ENCODE measurements around the gene C1orf210. TPM values are rescaled to one million over a fixed set of nuclear protein-coding genes. Genes with fewer than 3 reads are reported as not detected.

Gene C1orf210
- total RNA-seq, 2 experiments from 2014 or later: not detected

DNA sequence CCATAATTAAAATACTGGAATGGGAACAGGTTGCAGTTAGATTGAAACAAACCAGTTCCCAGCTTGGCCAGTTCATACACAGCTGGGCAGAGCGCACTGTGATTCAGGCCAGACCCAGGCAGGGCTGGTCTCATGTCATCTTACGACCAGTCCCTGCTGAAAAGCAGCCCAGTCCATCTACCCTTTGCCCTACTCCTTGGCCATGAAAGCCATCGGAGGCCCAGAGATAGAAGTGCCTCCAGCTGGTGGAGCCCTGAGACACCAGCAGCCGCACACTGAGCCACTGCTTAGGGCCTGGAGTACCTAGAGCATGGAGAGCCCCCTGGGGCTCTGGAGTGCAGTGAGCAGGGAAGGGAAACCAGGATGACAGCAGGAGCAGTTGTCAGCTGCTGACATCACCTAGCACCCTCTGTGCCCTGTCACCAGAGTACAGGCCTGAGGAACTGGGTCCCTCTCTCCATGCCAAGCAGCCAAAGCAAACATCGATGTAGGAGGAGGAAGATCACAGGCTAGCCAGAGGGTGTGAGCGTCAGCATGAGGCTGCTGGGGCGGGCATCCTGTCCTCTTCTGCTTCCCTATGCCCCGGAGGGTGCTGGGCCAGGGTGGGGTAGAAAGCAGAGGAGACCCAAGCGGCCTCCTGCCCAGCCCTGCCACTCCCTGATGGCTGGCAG, 49.8 kb downstream of the C1orf210 start:
- Mint-ChIP-seq H3K4me3 (no peak overlapping the region), H3K27me3 (no peaks in the 10 kb centered on the region), H3K27ac (no peak overlapping the region), H3K4me1 (ENCODE audit: low read depth) (no peaks in the 10 kb centered on the region), H3K9me3 (no peaks in the 10 kb centered on the region), H3K36me3 (ENCODE audit: low read depth) (no peaks in the 10 kb centered on the region)
- ATAC-seq (no peak), DNase-seq (no peak)
- POLR2A ChIA-PET: no interaction called here
- intact Hi-C loops (cut with micrococcal nuclease): no loop called here
- TF ChIP-seq, protein P1, sequence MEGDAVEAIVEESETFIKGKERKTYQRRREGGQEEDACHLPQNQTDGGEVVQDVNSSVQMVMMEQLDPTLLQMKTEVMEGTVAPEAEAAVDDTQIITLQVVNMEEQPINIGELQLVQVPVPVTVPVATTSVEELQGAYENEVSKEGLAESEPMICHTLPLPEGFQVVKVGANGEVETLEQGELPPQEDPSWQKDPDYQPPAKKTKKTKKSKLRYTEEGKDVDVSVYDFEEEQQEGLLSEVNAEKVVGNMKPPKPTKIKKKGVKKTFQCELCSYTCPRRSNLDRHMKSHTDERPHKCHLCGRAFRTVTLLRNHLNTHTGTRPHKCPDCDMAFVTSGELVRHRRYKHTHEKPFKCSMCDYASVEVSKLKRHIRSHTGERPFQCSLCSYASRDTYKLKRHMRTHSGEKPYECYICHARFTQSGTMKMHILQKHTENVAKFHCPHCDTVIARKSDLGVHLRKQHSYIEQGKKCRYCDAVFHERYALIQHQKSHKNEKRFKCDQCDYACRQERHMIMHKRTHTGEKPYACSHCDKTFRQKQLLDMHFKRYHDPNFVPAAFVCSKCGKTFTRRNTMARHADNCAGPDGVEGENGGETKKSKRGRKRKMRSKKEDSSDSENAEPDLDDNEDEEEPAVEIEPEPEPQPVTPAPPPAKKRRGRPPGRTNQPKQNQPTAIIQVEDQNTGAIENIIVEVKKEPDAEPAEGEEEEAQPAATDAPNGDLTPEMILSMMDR (IDR thresholded peaks at IDR 0.05): no peak
- CTCF ChIA-PET: no interaction called here

DNA sequence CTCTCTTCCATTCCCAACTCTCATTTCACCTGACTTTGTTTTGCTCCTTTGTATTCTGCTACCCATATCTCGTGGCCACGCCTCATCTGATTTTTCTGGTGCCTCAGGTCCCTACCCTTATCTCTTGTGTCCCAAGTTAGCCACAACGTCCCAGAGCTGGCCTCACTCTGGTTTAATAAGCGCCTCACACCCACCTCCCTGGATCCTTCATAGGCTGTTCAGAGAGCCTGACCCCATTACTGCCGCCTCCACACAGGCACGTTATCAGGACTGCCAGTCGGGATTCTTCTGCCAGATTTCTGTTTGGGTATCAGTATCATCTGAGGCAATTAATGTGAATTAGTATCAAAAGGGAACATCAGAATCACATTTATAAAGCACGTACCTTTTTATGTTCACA, 50.3 kb downstream of the C1orf210 start:
- H3K36me3 Mint-ChIP-seq (ENCODE audit: low read depth): no peaks in the 10 kb centered on the region
- CTCF ChIA-PET: interaction anchor here (1.0 to 1.7 kb wide), 2 partner anchors 9 to 180 kb away, joined by 3 to 6 read pairs; no protein-coding TSS in a partner anchor

DNA sequence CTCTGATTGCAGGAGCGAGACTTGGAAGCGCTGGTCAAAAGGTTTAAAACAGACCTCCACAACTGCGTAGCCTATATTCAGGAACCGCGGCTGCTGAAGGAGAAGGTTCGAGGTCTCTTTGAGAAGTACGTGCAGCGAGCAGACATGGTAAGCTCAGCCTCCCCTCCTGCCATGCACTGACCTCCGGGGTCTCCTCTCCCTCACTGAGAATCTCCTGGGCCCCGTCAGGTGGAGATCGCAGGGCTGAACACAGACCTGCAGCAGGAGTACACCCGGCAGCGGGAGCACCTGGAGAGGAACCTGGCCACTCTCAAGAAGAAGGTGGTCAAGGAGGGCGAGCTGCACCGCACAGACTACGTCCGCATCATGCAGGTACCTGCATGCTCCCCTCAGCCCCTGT, 51.1 kb downstream of the C1orf210 start:
- Mint-ChIP-seq H3K27me3 (no peaks in the 10 kb centered on the region), H3K9me3 (no peaks in the 10 kb centered on the region), H3K4me3 (no peak overlapping the region), H3K36me3 (ENCODE audit: low read depth) (no peaks in the 10 kb centered on the region), H3K4me1 (ENCODE audit: low read depth) (no peaks in the 10 kb centered on the region), H3K27ac (no peak overlapping the region)
- intact Hi-C loops (cut with micrococcal nuclease): no loop called here
- TF ChIP-seq, protein P1 (IDR thresholded peaks at IDR 0.05): no peak
- DNase-seq (no peak), ATAC-seq (no peak)
- ChIA-PET CTCF (interaction anchor here (1.0 to 1.7 kb wide), 2 partner anchors 10 to 180 kb away, joined by 3 to 6 read pairs; no protein-coding TSS in a partner anchor), POLR2A (no interaction called here)

More for the DNA sequence above, 50.3 kb downstream of the C1orf210 start:
- intact Hi-C loops (cut with micrococcal nuclease): no loop called here
- no peaks in the 10 kb centered on the region for H3K4me1 Mint-ChIP-seq (ENCODE audit: low read depth)
- H3K9me3 Mint-ChIP-seq: no peaks in the 10 kb centered on the region
- no peak overlapping the region for H3K4me3 Mint-ChIP-seq
- no peaks in the 10 kb centered on the region for H3K27me3 Mint-ChIP-seq
- ATAC-seq (no peak), DNase-seq (no peak)
- TF ChIP-seq, protein P1 (IDR thresholded peaks at IDR 0.05): no peak
- POLR2A ChIA-PET: no interaction called here
- H3K27ac Mint-ChIP-seq: no peak overlapping the region

DNA sequence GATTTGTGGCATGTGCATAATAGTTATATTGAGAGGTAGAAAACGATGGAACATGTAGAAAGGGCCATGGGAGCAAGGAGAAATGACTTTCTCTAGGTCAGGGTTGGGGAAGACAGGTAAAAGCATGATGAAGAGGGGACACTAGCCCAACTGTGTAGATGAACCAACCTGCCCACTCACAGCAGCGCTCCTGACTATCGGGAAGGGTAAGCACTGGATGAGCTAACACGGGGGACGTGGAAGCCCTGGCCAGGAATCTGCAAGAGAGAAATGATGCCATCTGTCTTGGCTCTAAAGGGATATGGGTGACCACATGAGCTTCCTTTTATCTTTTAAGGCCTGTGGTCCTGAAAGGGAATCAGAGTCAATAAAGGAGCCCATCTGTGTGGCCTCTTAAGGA, 51.8 kb downstream of the C1orf210 start:
- H3K4me1 Mint-ChIP-seq (ENCODE audit: low read depth): no peaks in the 10 kb centered on the region
- ATAC-seq (no peak), DNase-seq (no peak)
- intact Hi-C loops (cut with micrococcal nuclease): no loop called here
- no peak overlapping the region for H3K27ac Mint-ChIP-seq
- ChIA-PET POLR2A (no interaction called here), CTCF (interaction anchor here (1.0 to 1.7 kb wide), 4 partner anchors 10 to 181 kb away, joined by 3 to 6 read pairs (median 4); no protein-coding TSS in a partner anchor)
- TF ChIP-seq, protein P1 (IDR thresholded peaks at IDR 0.05): no peak
- H3K27me3 Mint-ChIP-seq: no peaks in the 10 kb centered on the region
- no peak overlapping the region for H3K4me3 Mint-ChIP-seq
- no peaks in the 10 kb centered on the region for H3K9me3 Mint-ChIP-seq
- H3K36me3 Mint-ChIP-seq (ENCODE audit: low read depth): no peaks in the 10 kb centered on the region

DNA sequence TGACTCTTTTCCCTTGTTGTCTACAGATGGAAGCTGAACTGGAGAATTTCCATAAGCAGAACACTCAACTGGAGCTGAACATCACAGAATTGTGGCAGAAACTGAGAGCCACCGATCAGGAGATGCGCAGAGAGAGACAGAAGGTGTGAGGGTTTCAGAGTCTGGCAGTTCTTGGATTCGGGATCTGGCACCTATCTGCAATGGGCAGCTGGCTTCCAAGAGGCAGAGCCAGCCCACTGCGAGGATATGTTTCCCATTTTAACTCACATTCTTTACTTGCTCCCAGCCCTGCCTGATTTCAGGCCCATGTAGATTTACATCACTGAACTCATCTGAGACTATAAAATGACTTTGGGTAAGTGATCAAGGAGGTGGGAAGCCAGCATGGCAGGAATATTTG, 52.9 kb downstream of the C1orf210 start:
- ChIA-PET POLR2A (no interaction called here), CTCF (interaction anchor here (1.3 to 1.4 kb wide), 2 partner anchors 12 to 136 kb away, joined by 3 to 4 read pairs; no protein-coding TSS in a partner anchor)
- Mint-ChIP-seq H3K27ac (no peak overlapping the region), H3K36me3 (ENCODE audit: low read depth) (no peaks in the 10 kb centered on the region), H3K4me3 (no peak overlapping the region), H3K27me3 (no peaks in the 10 kb centered on the region), H3K9me3 (no peaks in the 10 kb centered on the region), H3K4me1 (ENCODE audit: low read depth) (no peaks in the 10 kb centered on the region)
- DNase-seq (no peak), ATAC-seq (no peak)
- TF ChIP-seq, protein P1 (IDR thresholded peaks at IDR 0.05): no peak
- intact Hi-C loops (cut with micrococcal nuclease): no loop called here
